Lung microvascular endothelial cell (primary cell): ENCODE data around the gene FAM219B. TPM values are rescaled to one million over a fixed set of nuclear protein-coding genes. Genes with fewer than 3 reads are reported as not detected.

Source experiments
- DNase-seq, 2 donors: peaks; one replicate each; pipeline versions ENCODE4 v3.0.0 to v3.0.0-alpha.2; 2010; ENCODE audit warnings: low read depth in 2 of 2
- total RNA-seq: library from RNA; depleted of rRNA; stranded (reverse); fragments of >200 nt; gene quantifications from 2 replicates; pipeline ENCODE4 v1.2.1, GENCODE V29; 2014

FAM219B gene
- total RNA-seq, 1 donor from 2014 or later, result 45.6 TPM

DNA sequence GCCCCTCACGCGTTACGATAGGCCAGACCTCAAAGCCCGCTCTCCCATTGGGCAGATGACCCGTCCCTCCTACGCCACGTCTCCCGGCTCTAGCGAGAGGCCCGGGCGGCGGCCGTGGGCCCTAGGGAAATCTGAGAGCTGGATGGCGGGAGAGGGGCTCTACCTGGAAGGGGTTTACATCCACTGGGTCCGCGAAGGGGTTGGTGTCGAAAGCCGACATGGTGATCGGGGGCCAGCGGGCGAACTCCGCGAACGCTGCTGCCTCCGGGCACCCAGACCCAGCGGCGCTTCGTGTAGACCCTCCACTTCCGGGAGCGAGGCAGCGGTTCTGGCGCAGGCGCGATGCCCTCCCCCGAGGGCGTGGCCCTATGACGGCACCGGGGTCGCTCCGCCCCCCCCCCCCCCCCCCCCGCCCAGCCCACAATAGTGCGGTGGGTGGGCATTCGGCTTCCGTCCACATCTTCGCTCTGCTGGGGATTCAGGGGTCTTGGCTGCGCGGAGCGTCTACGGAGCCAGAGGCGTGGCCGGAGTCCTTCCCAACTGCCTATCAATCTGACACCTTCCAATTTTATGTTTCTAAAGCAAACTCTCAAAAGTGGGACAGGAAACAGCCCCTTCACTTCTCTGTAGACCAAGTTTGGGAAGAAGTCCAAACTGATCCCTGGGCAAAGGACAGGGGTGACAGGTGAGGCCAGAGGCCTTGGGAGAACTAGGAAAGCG, 33.5 kb downstream of the FAM219B start, which contains the start of gene SCAMP2:
TSS of gene SCAMP2 (minus strand) at position 330 of the 720 bp plus-strand sequence. CDS start at position 220, 110 bp downstream.
- DNase-seq, result peak; percentile 95 to 97

DNA sequence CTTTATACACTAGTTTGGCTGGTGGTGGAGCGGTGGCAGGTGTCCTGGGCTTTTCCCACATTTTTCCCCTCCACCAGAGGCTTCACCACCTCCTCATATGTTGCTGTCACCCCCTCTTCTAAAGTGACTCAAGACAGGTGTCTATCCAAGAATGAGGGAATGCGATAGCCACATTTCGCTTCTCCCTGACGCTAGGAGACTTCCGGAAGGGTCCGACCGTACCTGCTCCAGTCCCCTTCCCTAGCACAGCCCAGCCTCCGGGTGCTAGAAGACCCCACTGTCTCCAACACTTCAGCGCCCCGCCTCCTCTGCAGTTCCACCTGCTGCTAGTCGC, 34.0 kb downstream of the FAM219B start:
- no peak for DNase-seq

DNA sequence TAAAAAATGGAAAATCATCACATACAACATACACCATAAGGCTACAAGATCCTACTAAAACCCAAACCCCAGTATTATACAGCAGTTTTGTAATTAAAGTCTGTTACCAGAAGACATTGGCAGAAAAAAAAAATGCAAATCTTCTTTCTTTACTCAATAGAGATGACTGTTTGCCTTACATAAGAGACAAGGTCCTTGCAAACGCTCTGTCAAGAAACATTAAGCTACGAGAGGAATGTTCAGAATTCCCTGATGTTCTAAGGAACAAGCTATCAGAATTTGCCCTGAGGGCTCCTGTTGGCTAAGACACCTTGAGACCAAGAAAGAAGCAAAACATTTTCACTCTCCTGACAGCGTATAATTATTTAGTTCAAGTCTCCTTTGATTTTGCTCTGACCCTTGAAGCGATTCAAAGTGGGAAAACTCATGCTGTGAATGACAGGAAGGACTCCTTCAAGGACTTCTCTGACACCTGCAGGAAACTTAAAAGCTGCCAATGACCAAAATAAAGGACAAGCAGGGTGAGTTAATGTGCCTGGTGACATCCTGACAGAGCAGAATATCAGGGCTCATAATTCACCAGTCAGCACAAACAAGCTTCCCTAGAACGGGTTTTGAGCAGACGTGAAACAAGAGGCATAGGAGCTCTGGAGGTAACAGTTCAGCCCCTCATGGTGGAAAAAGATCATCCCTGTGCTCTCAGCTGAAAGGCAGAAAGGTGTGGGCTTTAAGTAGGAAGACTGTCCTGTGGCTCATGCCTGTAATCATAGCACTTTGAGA, 36.0 kb downstream of the FAM219B start:
- DNase-seq, result no peak

DNA sequence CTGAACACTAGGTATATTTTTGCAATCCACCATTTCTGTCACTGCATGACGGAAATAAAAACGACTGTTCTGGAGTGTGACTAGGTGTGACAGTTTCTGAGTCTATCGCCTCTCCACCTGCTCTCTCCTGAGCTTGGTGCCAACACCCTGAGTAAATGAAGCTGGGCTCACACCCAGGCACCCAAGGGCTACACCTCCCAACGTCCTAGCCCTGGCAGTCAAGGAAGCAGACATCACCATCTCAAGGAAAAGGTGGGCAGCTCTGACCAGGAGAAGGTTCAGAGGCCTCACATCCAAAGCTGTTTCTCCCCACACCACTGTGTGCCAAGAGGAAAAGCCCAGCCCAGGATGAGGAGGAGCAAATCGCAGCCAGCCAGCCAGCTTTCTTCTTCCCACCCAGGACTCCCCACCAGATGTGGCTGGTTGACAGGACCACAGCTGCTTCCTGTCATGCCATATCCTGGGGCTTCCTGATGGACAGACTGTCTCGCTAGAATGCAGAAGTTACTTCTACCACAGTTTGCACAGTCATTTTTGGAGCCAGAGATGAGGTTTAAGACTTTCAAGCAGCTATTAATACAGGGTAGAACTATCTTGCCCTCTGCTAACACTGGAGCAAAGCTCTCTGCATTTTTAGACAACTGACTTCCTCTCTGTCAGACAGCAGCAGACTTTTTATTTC, 36.8 kb downstream of the FAM219B start:
- DNase-seq, result peak; percentile 66

DNA sequence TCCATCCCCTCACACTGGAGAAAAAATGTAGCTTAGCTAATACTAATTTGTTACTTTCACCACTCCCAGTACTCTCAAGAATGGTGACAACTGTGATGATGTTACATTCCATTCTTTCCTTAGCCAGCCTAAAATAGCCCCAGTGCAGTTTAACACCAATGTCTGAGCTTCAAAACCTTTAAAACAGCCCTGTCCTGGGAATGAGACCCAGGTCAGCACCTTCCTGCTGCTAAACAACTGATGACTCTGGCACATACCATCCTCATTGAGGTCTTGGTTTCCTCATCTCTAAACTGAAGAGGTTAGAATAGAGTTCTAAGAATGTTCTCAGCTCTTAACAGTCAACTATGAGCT, 37.3 kb downstream of the FAM219B start:
- DNase-seq, result no peak

DNA sequence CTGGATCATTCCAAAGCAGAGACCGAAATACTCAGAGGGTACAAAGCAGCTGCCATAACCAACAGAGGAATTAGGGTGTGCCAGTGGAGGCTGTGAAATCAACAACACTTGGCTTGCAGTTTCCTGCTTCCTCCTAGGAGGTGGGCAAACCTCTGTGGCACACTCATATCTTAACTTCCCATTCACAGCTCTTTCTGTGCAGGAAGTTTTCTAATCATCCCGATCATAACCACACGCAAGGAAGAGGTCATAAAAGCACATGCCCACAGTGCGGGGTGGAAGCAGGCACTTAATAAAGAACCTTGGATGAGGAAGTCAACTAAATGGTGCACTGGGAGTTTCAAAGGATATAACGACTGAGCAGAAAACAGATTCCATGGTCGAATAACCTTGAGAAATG, 38.6 kb downstream of the FAM219B start:
- DNase-seq, result peak in 1 of 2 donors; percentile 37

DNA sequence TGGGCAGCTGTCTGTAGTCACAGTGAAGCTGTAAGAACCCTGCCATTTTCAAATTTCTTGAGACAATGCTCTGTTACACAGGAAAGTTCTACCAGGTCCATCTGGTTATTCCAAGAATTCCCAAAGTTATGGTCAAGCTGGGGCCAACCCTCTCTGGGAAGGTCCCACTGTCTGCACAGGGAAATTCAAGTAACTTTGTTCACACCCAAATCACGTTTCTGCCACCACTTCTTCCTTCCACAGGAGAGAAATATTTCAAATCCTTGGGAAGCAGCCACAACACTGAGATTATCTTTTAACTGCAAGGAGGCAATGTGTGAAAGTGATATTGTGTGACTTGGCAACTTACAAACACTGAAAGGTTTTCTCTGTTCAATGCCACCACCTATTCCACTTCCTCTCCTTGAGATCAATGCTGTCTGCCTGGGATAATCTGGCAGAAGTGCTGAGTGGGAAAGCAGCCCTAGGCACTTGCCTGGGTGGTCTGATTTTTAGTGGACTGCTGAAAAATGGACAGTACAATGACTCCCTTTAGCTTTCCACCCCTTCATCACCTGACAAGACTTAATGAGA, 39.1 kb downstream of the FAM219B start:
- no peak for DNase-seq

DNA sequence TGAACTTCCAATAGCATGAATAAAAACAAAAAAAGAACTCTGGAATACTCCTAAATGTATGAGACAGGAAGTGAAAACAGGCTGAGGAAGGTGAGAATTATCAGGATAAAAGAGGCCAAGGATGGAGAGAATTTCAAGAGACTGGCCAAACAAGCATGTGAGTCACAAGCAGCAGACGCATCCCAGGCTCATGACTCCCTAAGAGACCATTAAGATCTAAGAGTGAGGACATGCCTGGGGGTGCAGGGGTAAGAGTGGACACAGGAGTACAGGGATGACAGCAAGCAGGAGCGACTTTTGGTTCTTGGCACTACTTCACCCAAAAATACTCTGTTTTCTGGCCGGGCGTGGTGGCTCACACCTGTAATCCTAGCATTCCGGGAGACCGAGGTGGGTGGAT, 40.6 kb downstream of the FAM219B start:
- DNase-seq, result peak in 1 of 2 donors; percentile 52

DNA sequence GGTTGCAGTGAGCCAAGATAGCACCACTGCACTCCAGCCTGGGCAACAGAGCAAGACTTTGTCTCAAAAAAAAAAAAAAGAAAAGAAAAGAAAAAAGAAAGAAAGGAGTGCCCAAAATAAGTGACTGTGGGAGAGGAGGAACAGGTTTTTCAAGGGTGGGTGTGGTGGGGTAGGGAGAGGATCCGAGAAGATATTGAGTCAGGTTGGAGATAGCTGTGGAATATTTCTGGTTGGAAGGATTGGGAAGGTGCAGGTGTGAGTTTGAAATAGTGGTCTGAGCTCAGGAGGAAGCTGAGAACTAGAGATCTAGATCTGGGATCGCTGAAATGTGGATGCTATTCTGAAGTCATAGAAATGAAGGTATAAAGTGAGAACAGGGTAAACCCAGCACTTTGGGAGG, 41.3 kb downstream of the FAM219B start:
- no peak for DNase-seq

DNA sequence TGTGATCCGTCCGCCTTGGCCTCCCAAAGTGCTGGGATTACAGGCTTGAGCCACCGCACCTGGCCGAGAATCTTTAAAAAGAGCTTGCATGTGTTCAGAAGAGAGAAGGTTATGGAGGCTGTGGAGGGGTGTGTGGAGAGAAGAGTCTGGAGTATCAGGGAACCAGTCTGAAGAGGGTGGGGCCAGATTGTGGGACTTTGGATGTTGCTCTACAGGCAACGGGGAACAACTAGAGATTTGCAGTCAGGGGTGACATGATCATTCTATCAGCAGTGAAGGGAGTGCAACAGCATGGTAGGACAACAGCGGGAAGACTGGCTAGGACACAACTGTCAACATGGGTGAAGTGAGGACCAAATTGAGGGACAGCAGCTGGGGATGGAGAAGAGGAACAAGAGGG, 42.4 kb downstream of the FAM219B start:
- no peak for DNase-seq

DNA sequence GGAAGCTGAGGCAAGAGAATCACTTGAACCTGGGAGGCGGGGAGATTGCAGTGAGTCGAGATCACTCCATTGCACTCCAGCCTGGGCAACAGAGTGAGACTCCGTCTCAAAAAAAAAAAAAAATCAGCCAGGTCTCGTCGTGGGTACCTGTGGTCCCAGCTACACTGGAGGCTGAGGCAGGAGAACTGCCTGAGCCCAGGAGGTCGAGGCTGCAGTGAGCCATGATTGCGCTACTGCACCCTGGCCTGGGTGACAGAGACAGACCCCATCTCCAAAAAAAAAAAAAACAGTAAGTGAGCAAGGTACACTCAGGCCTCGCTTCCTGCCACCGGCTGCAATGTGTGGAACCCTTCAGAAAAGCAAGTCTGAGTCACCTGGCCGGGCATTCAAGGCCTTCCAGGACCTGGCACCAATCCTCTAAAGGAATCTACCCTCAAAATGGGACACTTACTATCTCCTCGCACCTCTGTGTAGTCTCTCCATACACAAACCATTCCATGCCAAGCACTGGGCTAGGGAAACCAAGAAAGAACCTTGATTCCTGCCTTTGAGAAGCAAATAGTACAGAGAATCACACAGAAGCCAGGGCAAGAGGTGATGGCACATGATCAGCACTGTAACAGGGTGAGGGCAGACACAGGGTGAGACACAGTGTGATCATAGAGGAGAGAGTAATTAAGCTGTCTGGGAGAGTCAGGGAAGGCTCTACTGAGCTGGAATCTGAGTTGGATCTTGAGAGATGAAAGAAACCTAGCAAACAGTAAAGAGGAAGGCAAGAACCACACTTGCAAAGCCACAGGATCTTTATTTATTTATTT, 43.2 kb downstream of the FAM219B start:
- peak in 1 of 2 donors; percentile 33 for DNase-seq

DNA sequence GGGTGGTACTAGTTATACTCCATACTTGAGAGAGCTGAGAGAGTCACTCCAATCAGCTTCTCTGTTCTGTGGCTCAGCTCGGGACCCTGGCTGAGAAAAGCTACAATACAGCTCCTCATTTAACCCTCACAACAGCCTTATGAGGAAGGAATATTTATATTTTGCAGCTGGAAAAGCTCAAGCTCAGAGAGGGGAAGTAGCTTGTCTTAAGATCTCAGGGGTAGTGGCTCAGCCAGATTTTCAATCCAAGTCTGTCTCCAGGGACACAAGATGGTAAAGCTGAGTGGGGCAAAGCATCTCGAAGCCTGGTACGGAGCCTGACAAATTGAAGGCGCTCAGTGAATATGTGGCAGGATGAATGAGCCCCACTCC, 48.3 kb downstream of the FAM219B start:
- DNase-seq, result no peak

DNA sequence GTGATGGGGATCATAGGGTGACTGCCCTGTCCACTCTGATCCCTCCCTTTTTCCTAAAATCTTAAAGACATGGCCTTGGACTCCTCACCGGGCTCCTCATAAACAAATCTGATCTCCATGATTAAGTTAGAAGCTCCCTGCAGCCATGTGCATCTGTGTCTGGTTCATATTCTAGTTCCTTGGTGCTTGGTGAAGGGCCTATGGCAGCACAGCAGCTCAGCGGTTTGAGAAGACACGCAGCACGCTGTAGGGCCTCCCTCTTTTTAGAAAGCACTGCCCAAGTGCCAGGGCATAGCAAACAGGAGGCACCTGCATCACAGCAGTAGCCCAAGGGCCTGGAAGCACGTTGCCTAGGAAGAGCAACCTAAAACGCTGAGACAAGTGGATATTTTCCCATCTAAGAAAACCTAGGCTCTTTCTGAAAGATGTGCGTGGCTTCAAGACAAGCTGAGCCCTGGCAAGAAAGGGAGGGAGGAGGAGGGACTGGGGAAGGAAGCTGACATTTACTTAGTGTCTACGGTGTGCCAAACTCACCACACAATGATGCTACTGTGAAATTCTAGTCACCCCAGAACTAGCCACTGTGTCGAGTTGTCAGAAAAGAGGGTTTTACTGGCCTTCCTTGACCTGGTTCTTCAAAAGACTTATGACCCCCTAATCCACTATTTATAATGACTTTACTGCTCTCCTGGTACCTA, 48.8 kb downstream of the FAM219B start:
- DNase-seq, result no peak

DNA sequence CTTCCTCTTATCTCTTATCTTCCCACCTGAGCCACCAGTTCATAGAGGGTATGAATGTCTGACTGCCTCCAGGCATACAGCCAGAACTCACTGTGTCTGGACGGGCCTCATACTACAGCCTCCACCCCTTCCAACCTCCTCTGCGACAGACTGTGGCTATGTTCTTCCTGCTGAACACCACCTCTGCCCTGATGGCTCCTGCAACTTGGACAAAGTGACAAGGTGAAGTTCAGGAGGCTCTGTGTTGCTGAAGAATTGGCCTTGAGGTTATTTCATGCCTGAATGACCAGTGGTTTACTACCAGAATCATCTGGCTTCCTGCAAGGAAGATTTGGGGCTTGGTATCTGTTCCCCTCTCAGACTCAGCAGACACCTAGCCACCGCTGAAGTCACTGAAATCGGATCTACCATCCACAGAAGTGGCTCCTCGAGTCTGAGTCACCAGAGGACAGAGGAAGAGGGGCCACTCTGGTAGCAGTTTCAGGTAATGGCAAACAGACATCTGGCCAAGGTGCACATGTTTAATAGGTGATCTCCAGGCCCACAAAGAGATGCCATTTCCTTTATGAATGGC, 49.5 kb downstream of the FAM219B start:
- no peak for DNase-seq

DNA sequence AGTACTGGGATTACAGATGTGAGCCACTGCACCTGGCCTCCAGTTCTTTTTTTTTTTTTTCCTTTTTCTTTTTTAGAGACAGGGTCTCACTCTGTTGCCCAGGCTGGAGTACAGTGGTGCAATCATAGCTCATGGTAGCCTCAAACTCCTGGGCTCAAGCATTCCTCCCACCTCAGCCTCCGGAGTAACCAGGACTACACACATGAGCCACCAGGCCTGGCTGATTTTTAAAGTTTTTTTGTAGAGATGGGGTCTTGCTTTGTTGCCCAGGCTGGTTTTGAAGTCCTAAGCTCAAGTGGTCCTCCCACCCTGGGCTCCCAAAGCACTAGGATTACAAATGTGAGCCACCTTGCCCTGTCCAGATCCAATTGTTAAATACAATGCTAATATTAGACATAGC, 50.1 kb downstream of the FAM219B start:
- no peak for DNase-seq

DNA sequence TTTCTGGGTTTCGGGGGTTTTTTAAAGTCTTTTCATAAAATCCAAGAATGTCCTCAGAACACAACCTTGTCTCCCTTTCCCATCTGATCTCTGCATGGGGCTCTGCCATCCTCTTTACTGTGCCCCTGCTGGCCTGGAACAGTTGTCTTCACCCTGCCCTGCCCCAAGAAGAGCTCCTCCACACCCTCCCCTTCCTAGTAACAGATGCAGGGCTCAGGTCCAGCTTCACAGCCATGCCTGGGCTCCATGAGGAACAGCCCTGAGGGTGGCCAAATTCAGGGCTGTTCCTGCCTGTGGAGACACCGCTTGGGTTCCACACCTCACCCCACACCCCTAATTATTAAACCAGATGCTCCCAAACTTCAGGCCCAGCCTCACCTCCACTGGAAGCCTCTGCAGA, 50.8 kb downstream of the FAM219B start:
- DNase-seq, result no peak

DNA sequence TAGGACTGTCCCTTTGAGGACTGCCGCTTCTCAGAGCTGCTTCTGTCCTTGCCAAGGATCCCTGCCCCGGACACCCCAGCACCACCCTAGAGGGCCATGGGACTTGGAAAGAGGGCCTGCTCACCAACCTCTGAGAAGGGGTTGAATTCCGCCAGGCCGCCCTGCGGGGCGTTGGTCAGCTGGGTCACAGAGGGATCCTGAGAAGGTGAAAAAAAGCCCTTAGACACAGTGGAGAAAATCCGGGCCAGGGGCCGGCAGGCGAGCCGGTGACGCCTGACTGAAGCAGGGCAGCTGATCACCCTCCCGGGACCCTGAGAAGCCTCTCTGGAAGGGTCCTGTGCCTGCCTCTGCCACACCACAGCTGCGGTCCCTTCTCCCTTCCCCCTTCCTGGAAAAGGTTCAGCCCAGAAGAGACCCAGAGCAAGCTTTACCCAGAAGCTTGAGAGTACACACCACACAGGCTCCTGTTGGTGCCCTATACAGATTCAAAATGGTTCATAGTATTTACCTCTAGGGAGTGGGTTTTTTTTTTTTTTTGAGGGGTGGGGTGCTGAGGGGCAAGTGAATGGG, 52.1 kb downstream of the FAM219B start:
- no peak for DNase-seq

DNA sequence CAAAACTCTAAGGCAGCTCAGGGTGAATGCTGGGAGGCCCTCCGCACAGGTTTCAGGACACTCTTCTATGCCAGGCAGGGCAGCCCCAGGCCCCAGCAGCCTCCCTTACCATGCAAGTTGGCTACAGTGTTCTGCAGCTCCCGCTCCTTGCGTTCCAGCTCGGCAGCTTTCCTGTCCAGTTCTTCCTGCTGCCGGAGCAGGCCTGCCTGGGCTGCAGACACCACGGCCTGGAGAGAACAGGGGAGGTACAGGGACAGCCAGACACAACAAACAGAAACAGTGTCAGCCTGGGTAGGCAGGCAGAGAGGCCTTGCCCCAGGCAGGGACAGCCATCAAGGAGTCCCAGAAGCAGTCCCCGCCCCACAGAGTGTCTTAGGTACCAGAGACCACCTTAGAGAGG, 54.7 kb downstream of the FAM219B start:
- no peak for DNase-seq

DNA sequence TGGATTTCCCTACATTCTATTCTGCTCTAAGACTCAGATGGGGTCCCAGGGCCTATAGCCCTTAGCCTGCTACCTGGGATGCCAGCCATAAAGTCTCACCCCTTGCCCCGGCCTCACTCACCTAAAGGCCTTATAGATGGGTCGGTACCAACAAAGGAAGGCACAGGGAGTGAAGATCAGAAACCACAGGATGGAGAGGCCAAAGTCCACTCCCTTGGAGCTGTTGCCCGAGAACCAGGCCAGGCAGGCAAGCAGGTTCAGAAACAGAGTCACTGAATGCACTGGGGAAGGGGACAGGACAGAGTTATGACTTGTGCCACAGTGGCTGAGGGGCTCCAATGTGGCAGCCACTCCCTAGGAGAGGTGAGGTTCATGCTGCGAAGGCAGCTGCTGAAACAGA, 56.3 kb downstream of the FAM219B start:
- DNase-seq, result no peak
